GM18861 (cell line): ENCODE data around the gene RTN4IP1.
"Not testable (repeated sequence)": the region's sequence is repeated elsewhere in the genome, so short reads cannot be mapped to it uniquely, and the experiment has no call there.

ENCODE experiments used
- ATAC-seq: cut with Tn5 transposase; IDR thresholded peaks from one replicate; pipeline ENCODE4 v1.9.1; 2021; ENCODE audit not compliant: unreplicated experiment

The RTN4IP1 gene

DNA sequence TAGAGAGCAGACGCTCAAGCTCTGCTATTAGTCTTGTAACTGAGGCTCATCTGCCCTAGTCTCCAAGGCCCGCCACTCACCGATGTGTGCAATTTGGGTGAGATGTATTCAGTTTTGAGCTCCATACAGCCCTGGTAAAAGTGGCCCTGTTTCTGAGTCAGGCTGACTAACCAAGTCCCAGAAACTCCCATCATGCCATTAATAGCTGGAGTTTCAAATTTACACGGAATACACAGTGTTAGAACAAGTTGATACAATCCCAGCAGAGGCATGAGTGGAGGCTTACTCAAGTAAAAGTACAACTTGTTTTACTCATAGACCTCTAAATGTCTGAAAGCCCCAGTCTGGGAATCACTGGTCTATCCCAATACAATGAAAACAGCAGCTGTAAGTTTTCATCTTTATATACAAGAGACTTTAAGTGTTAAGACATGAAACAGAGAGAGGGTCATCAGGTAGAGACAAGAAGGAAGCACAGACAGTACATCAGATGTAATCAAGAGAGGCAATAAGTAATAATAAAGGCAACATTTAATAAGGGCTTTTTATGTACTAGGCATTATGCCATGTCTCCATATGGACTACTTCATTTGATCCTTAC, 42.4 kb downstream of the RTN4IP1 start:
- no peak for ATAC-seq

DNA sequence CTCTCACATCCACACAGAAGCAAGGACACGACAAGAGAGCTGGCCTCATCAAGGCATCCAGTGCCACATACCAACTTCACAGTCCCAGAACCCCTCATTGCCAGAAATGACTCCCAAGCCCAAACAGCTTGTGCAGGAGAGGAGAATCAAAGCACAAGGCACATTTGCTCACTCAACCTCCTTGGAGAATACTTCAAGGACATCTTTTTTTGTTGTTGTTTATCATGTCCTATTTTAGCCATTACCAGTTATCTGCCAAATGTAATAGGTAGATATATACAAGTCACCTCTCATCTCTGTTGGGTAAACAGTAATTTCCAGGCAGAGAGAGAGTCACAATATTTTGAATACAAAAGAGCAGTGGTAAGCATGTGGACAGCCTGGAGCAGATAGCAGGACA, 47.8 kb downstream of the RTN4IP1 start:
- no peak for ATAC-seq

DNA sequence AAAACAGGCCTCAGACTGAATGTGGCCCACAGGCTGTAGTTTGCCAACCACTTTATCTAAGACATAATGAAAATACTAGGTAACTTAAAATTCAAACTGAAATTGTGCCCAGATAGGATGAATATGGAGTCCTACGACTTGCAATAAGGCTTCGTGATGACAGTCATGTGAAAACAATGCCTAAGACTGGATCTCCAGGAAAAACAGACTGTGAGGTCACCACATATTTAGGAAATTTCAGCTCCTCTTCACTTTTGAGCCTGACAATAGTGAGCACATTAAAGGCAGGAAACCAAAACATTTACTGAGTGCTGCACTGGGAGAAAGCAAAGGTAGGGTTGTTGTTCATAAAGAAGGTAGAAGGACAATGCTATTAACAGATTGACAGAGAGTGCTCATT, 50.0 kb downstream of the RTN4IP1 start:
- no peak for ATAC-seq

DNA sequence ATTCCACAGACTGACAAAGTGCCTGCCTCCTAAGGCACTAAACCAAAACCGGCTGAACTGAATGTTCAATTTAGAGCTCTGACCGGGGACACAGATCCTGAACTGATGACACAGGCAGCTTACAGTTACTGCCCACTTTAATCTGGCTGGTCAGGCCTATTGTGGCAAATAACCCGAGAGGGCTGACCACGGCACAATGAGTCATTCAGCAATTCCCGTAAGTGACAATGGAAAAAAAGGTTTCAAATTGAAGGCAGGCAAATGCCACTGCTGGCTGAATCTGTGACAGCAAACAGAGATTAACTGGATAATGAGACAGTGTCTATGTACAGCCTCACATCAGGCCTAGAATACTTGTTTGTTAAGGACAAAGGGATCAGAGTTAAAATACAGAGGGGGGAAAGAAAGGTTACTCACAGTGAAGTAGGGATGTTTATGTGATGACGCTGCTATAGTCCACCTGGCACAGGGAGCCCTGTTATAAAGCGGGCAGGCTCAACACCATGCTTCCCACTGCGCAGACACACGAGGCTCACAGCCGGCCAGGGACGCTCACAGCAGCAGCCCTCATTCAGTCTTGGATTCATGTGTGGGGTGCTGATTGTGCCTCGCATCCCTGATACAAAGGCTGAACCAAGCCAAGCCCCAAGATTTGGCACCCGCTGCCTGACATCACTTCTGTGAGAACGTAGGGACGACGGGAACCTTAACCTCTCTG, 54.4 kb downstream of the RTN4IP1 start:
- ATAC-seq = no peak

DNA sequence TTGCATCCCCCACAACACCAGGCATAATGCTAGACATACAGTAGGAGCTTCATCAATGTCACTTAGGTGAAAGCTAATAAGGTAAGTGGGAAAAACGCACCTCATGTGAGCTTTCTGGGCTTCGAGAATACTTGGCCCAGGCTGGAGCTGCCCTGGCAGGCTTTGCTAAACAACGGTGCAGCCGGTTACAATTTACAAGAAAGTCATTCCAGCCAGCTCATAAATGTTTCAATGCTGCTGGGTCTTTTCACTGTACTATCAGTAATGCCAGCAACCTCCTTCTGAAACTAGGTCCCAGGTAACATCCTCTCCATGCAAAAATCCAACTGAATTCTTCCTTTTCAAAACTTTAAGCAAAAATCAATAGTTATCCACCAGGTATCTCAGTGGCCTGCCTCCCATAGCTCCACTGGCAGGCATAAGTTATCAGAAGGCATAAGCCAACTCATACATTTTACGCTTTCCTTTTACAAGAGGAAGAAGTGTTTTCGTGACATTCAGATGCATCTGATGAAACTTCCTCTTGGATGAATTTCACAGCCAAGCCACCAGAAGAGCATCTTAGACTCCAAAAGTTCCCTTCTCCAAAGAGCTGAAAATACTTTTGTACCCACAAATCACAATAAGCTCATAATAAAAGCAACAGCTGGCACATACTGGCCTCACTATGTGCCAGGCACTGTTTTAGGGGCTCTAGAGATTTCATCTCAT, 56.3 kb downstream of the RTN4IP1 start:
- ATAC-seq = no peak

DNA sequence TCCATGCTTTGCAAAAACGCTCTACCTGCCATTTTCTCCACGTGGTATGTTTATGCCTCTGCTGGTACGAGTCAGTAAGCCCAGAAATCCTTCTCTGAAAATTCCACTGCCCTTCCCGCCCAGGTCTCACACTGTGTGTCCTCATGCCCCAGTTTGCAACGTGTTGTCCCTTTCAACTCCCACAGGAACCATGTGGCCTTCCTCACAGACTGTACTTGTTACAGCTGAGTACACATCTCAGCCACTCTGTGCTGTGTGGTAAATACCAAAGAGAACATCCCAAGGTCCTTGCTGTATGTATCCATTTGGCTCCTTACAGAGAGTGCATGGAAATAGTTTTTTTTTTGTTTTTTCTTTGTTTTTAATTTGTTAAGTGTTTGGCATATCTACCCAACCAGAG, 56.9 kb downstream of the RTN4IP1 start:
- no peak for ATAC-seq

DNA sequence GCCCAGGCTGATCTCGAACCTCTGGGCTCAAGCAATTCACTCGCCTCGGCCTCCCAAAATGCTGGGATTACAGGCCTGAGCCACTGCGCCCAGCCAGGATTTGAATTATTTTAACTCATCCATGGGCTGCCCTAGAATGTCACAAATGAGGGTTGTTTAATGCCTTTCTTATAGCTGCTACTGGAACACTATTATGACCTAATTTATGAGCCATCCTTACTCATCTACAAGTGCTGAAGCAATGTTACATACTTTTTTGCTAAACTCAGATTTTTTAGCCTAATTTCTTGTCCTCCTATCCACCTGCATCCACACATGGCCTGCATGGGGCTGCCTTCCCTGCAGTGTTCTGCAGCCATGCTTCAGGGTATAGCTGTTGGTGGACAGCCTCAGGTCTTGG, 59.9 kb downstream of the RTN4IP1 start:
- no peak for ATAC-seq

DNA sequence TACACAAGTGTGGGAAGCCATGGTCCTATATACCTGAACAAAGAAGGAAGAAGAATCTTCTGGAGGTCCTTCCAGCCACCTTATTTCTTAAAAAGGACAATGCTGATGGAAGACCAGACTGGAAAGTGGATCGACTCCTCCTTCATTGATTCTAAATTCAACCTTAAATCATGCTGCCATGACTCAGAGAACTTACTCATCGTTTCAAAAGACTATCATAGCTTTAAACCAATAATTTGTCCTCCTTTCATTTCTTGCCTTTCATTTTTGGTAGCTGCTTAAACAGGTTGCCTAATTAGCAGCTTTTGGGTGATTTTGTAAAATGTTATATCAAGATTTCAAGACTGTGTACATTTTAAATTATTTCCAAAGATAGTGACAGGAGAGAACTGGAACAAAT, 60.8 kb downstream of the RTN4IP1 start:
- ATAC-seq = no peak

DNA sequence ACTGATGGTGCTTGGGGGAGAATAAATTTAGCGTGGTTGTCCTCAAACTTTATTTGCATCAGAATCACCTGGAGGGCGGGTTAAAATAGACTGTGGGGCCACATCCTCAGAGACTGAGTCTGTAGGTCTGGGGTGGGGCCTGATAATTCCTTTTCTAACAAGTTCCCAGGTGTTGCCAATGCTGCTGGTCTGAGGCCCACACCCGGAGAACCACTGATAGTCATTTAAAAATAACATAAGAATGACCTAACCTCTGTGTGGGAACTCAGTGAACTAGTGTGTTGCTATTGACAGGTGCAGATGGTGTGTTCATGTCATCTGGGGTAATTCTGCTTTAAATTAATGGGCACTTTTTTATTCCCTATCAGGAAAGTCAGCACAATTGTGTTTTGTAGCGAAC, 64.8 kb downstream of the RTN4IP1 start:
- ATAC-seq = no peak

DNA sequence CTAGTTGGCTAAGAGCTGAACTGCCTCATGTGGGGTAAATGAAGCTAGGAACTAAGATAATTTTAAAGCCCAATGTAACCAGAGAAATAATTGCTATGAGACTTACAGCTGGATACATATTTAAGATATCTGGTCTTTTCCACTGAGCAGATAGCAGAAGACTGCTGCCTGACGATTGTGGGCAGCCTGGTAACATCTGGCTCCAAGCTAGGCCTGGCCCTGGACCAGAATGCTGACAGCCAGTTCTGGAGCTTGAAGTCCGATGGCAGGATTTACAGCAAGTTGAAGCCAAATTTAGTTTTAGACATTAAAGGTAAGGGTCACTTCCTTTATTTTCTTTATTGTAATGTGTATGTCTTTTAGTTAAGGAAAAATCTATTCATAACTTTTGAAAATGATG, 65.7 kb downstream of the RTN4IP1 start:
- no peak for ATAC-seq

DNA sequence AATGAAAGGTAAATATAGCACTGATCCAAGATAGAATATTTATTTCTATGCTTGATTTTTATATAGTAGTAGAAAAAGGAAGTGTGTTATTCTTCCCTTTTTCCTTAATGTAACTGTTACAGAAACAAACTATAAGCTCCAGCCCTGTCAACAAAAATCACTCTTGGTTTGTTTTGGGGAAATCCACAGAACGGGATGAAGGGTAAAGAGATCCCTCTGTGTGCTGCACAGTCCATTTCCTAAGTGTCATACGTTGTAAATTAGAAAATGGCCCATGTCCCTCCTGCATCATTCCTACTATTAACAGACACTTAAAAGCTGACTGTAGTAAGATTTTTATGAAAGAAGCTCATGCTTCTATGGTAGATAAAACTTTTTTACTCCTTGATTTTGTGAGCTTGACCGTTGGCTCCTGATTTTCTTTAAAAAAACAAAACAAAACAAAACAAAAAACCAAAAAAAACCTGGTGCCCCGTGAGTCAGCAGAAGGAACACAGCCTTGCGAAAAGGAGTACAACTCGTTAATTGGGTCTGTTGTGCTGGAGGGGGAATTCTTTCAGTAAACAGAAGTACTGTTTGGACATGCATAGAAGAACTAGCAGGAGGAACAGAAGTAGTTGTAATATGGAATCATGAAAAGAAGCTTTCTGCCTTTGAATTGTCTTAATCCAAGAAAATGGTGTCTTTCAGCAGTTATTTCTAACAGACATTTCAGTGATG, 67.5 kb downstream of the RTN4IP1 start:
- ATAC-seq = no peak

DNA sequence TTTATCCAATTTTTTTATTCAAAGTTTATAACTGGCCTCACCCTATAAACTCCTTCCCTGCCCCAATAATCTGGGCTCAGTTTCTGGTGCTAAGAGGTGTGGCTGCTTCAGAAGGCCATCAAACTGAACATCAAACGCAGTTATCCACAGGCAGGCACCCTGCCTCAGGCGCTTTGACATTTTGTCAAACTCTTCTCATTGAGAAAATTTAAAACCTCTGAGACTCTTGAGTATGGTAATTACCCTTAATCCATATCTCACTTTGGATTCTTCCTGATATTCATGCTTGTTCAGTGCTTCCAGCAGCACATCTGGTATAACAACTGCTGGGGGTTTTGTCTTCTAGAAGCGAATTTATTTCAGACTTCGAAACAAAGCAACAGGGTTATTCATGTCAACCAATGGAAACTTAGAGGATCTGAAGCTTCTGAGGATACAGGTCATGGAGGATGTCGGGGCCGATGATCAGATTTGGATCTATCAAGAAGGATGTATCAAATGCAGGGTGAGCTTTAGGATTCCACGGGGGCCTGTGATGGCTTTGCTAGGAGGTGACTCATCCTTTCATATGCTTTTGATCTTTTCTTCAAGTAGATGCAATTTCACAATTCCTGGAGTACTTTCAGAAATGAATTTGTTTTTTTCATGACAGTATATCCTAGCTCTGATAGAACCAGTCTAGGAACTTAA, 68.2 kb downstream of the RTN4IP1 start:
- ATAC-seq = no peak

DNA sequence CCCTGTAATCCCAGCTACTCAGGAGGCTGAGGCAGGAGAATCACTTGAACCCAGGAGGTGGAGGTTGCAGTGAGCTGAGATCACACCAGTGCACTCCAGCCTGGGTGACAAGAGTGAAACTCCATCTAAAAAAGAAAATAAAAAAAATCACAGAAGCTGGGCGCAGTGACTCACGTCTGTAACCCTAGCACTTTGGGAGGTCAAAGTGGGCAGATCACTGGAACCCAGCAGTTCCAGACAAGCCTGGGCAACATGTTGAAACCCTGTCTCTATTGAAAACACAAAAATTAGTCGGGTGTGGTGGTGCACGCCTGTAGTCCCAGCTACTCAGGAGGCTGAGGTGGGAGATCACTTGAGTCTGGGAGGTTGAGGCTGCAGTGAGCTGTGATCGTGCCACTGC, 69.6 kb downstream of the RTN4IP1 start:
- not testable (repeated sequence) for ATAC-seq

DNA sequence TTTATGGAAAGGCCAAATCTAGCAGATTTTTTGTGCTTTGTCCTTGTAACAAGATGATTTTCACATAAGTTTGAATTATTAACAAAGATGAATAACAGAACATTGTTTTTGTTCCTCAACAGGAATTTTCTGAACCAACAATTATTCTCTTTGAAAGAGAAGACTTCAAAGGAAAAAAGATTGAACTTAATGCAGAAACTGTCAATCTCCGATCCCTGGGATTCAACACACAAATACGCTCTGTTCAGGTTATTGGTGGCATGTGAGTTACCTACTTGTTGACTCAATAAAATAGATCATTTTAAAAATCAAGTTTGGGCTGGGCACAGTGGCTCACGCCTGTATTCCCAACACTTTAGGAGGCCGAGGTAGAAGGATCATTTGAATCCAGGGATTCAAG, 70.9 kb downstream of the RTN4IP1 start:
- ATAC-seq = no peak

DNA sequence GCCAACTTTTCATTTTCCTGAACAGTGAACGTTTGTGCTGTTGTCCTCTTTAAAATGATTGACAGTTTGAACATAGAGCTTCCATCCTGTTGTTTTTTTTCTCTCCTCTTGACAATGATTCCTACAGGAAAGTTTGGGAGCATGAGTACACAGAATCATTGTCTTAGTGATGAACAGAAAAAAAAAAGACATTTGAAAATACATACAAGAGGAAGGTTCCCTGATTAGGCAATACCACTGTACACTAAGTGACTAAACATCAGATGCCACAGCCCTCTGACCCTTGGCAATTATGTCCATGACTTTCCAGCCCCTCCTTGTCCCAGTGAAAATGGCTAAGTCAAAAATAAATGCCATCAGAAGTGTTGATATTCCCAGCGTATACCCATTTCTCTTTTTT, 71.5 kb downstream of the RTN4IP1 start:
- ATAC-seq = no peak

DNA sequence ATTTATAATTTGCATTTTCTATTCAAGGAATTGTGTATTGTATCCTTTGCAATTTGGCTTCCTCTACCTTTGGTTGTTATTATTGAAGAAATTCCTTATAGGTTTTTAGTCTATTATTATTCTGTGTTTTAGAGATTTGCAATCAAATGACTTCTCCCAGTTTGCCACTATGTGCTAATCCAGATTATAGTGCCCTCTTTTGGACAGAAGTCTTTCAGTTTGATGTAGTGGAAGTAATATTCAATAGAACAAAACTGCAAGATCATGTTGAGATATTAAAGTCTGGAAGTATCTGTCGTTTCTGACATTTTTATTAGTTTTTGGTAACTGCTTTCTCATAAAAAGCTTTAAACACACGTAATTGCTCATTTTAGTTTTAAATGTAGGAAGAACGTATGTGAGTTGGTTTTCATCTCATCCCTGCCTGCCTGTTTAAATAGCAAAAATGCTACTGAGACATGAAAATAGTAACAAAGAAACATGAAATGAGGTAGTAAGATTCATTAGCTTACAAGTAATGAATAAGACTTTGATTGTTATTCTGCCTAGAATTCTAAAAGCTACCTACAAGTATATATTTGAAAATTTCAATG, 72.8 kb downstream of the RTN4IP1 start:
- no peak for ATAC-seq

DNA sequence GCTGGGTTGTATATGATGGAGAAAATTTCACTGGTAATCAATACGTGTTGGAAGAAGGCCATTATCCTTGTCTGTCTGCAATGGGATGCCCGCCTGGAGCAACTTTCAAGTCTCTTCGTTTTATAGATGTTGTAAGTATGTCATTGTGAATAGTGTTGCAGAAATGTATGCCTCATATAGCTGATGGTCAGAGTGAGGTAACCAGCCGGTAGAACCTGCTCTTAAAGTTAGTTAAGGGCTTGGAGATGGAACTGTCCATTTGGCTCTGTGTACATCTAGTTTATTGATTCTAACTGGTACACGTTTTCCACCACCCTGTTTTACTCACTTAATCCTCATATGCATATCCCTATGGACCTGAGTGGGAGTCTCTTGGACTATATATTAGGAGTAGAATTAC, 73.5 kb downstream of the RTN4IP1 start:
- ATAC-seq = no peak

DNA sequence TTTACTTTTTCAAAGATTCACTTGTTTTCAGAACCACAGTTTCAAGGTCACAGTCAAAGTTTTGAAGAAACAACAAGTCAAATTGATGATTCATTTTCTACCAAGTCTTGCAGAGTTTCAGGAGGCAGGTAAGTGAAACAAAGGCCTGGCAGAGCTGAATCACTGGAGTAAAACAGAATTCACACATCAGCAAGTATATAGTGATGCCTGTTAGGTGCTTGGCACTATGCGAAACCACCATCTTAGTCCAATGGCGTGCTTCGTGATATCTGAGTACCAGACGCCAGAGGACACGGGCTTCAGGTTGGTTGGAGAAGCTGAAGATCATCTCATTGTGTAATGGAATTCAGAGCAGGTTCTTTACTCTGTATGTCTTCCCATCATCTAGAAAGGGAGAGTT, 75.9 kb downstream of the RTN4IP1 start:
- no peak for ATAC-seq

DNA sequence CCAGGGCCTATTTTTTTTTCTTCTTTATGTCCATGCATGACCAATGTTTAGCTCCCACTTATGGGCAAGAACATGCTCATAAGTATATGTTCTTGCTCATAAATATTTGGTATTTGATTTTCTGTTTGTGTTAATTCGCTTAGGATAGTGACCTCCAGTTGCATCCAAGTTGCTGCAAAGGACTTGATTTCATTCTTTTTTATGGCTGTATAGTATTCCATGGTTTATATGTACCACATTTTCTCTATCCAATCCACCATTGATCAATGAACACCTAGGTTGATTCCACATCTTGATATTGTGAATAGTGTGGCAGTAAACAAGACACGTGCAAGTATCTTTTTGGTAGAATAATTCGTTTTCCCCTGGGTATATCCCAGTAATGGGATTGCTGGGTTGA, 78.1 kb downstream of the RTN4IP1 start:
- ATAC-seq = no peak

DNA sequence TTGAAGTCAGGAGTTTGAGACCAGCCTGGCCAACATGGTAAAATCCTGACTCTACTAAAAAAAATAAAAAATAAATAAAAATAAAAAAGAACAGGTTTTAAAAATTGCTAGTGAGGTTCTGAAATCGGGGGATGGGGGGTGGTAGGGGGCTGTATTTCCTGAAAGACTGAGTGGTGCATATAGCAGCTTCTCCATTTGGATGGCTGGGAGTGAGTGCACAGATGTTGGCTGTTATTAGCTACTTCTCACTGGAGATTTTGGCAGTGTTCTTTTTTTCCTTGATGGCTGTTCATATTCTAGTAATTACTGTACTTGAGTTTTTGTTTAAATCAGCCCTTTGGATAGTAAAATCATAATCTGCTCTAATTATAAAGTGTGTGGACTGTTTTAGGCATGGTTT, 79.8 kb downstream of the RTN4IP1 start:
- no peak for ATAC-seq

DNA sequence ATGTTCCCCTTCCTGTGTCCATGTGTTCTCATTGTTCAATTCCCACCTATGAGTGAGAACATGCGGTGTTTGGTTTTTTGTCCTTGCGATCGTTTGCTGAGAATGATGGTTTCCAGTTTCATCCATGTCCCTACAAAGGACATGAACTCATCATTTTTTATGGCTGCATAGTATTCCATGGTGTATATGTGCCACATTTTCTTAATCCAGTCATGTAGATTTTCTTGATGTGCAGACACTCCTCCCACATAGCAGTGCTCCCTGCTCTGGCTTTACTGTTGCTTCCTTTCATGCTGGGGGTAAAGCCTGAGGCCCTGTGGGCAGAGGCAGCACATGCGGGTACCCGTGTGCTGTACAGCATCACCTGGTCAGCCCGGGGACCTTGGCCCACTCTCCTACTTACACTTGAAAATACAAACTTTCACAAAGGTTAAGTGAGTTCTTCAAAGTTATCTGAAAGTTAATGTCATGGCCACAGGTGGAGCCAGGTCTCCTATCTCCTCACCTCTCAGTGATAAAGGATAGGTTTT, 80.3 kb downstream of the RTN4IP1 start:
- not testable (repeated sequence) for ATAC-seq
